GM18867 (cell line): ENCODE measurements around the gene NAGPA.
"Not testable (repeated sequence)": the region's sequence is repeated elsewhere in the genome, so short reads cannot be mapped to it uniquely, and the experiment has no call there.

Experiments
- ATAC-seq: cut with Tn5 transposase; IDR thresholded peaks from one replicate; pipeline ENCODE4 v1.9.1; 2021; ENCODE audit warnings: mild to moderate bottlenecking, moderate library complexity; ENCODE audit not compliant: unreplicated experiment

The NAGPA gene

GRCh38 chr16:5033256-5034166 is at the start of gene NAGPA:
Gene NAGPA (minus strand): TSS chr16:5033935. CDS start chr16:5033914, 21 bp downstream.
- peak; percentile 92 for ATAC-seq

GRCh38 chr16:5080996-5081395 is 47.3 kb upstream of the NAGPA start:
- not testable (repeated sequence) for ATAC-seq

GRCh38 chr16:5080461-5080860 is 46.7 kb upstream of the NAGPA start:
- not testable (repeated sequence) for ATAC-seq

- ATAC-seq: no peak
Measured at GRCh38 chr16:5078626-5079025, 44.9 kb upstream of the NAGPA start.

GRCh38 chr16:5077304-5077703 is 43.6 kb upstream of the NAGPA start:
- ATAC-seq: no peak

- ATAC-seq: no peak
Measured at GRCh38 chr16:5075637-5076036, 41.9 kb upstream of the NAGPA start.

GRCh38 chr16:5073771-5074170 is 40.0 kb upstream of the NAGPA start:
- not testable (repeated sequence) for ATAC-seq

GRCh38 chr16:5073279-5073629 is 39.5 kb upstream of the NAGPA start:
- no peak for ATAC-seq

GRCh38 chr16:5072334-5073278 is 38.9 kb upstream of the NAGPA start:
- no peak for ATAC-seq

- peak; percentile 77 for ATAC-seq
Measured at GRCh38 chr16:5071681-5072333, 38.1 kb upstream of the NAGPA start, which contains the start of gene ALG1. Gene ALG1 (plus strand): TSS chr16:5071843. CDS start chr16:5071850, 7 bp downstream.

GRCh38 chr16:5071341-5071680 is 37.6 kb upstream of the NAGPA start:
- ATAC-seq: no peak

GRCh38 chr16:5070431-5071186 is 36.9 kb upstream of the NAGPA start:
- ATAC-seq: no peak

- ATAC-seq: no peak
Measured at GRCh38 chr16:5069854-5070253, 36.1 kb upstream of the NAGPA start.

GRCh38 chr16:5069048-5069447 is 35.3 kb upstream of the NAGPA start:
- ATAC-seq: no peak

GRCh38 chr16:5066511-5066910 is 32.8 kb upstream of the NAGPA start:
- no peak for ATAC-seq

GRCh38 chr16:5065813-5066212 is 32.1 kb upstream of the NAGPA start, which contains the start of gene C16orf89:
Gene C16orf89 (minus strand): TSS chr16:5065956. CDS start chr16:5065908, 48 bp downstream.
- ATAC-seq: no peak

GRCh38 chr16:5065326-5065725 is 31.6 kb upstream of the NAGPA start:
- no peak for ATAC-seq

- ATAC-seq: no peak
Measured at GRCh38 chr16:5064915-5065314, 31.2 kb upstream of the NAGPA start.

GRCh38 chr16:5062790-5063765 is 29.3 kb upstream of the NAGPA start:
- no peak for ATAC-seq
